ENCODE data around the gene TNS1. TPM values are rescaled to one million over a fixed set of nuclear protein-coding genes. Genes with fewer than 3 reads are reported as not detected.

Gene TNS1
- total RNA-seq, 1 experiment from 2014 or later: 6.2 TPM

- Histone ChIP-seq H3K36me3 (ENCODE audit: control insufficient read depth in 1 of 2, insufficient read depth in 2 of 2, low read length in 2 of 2) (no peaks in the 10 kb centered on the region), H3K27ac (ENCODE audit: low read depth, low read length) (no peak overlapping the region), H2AFZ (ENCODE audit: low read depth, low read length, poor library complexity, severe bottlenecking) (no peak overlapping the region), H3K4me3 (replicated peaks in 1 of 2; ENCODE audit: low read depth in 1 of 2, low read length in 2 of 2) (no peak overlapping the region), H3K9me2 (ENCODE audit: insufficient read depth) (no peaks in the 10 kb centered on the region), H3K79me2 (ENCODE audit: insufficient read depth, low read length) (no peaks in the 10 kb centered on the region), H4K20me1 (ENCODE audit: insufficient read depth) (no peaks in the 10 kb centered on the region), H3K9me3 (ENCODE audit: control insufficient read depth in 1 of 2, insufficient read depth in 1 of 2, low read depth in 1 of 2, low read length in 2 of 2) (no peaks in the 10 kb centered on the region), H3K9ac (ENCODE audit: low read length) (no peak overlapping the region), H3K4me2 (ENCODE audit: low read length) (no peak overlapping the region), H3K4me1 (ENCODE audit: control insufficient read depth in 1 of 2, insufficient read depth in 2 of 2, low read length in 2 of 2) (peaks cover 10 to 27% of the 10 kb centered on the region in 2 experiments), H3K27me3 (ENCODE audit: insufficient read depth, low read length) (no peaks in the 10 kb centered on the region)
- TF ChIP-seq POLR2AphosphoS5 (IDR thresholded peaks at IDR 0.05; ENCODE audit: low read depth, low read length): no peak
- no peak for TF ChIP-seq EZH2 (IDR thresholded peaks at IDR 0.05)
- no peak for TF ChIP-seq POLR2A (IDR thresholded peaks at IDR 0.05; ENCODE audit: borderline replicate concordance, extremely low read depth, insufficient read depth, insufficient read length)
- TF ChIP-seq CBX3 (IDR thresholded peaks at IDR 0.05; ENCODE audit: low read depth): no peak
- CTCF ChIA-PET: no interaction called here
- BruUV-seq (replicated peaks): no TSS peak
- intact Hi-C loops (cut with micrococcal nuclease): no loop called here
- no peak for ATAC-seq
- DNase-seq (ENCODE audit: low read depth, low spot score): no peak
- POLR2A ChIA-PET: no interaction called here
- RAD21 ChIA-PET (ENCODE audit: low non-redundant PET in 1 of 2, low total read pairs in 2 of 2, uncharacterized antibody in 2 of 2, unreplicated experiment in 2 of 2): no interaction called here
Measured at GRCh38 chr2:218003281-218003944, 618 bp upstream of the TNS1 start.

- CTCF ChIA-PET: interaction anchor here (0.7 kb wide), 1 partner anchor 8 kb away, joined by 3 read pairs; no protein-coding TSS in a partner anchor
- BruUV-seq (replicated peaks): no TSS peak
- no peak overlapping the region for H2AFZ ChIP-seq (ENCODE audit: low read depth, low read length, poor library complexity, severe bottlenecking)
- H3K9me3 ChIP-seq (ENCODE audit: control insufficient read depth in 1 of 2, insufficient read depth in 1 of 2, low read depth in 1 of 2, low read length in 2 of 2): no peaks in the 10 kb centered on the region
- H3K4me1 ChIP-seq (ENCODE audit: control insufficient read depth in 1 of 2, insufficient read depth in 2 of 2, low read length in 2 of 2): peaks cover 9 to 17% of the 10 kb centered on the region in 2 experiments
- H3K27me3 ChIP-seq (ENCODE audit: insufficient read depth, low read length): no peaks in the 10 kb centered on the region
- H4K20me1 ChIP-seq (ENCODE audit: insufficient read depth): no peaks in the 10 kb centered on the region
- H3K4me3 ChIP-seq (replicated peaks in 1 of 2; ENCODE audit: low read depth in 1 of 2, low read length in 2 of 2): no peak overlapping the region
- DNase-seq (ENCODE audit: low read depth, low spot score) (no peak), ATAC-seq (no peak)
- intact Hi-C loops (cut with micrococcal nuclease): no loop called here
- no peaks in the 10 kb centered on the region for H3K79me2 ChIP-seq (ENCODE audit: insufficient read depth, low read length)
- TF ChIP-seq FOSL1 (IDR thresholded peaks at IDR 0.05; ENCODE audit: low read depth) (no peak), TCF7L2 (IDR thresholded peaks at IDR 0.05; ENCODE audit: borderline replicate concordance, extremely low read depth, insufficient read depth, insufficient read length) (no peak), EGR1 (IDR thresholded peaks at IDR 0.05; ENCODE audit: low read depth) (no peak), SRF (IDR thresholded peaks at IDR 0.05; ENCODE audit: low read depth) (no peak), MAX (IDR thresholded peaks at IDR 0.05) (no peak), POLR2A (IDR thresholded peaks at IDR 0.05; ENCODE audit: borderline replicate concordance, extremely low read depth, insufficient read depth, insufficient read length) (no peak), ATF3 (IDR thresholded peaks at IDR 0.05) (no peak), JUND (IDR thresholded peaks at IDR 0.05) (no peak), YY1 (IDR thresholded peaks at IDR 0.05; ENCODE audit: extremely low read depth, insufficient replicate concordance, low read depth, low read length) (no peak), POLR2AphosphoS5 (IDR thresholded peaks at IDR 0.05; ENCODE audit: low read depth, low read length) (no peak), SIN3A (IDR thresholded peaks at IDR 0.05; ENCODE audit: low read depth) (no peak), ZBTB33 (IDR thresholded peaks at IDR 0.05; ENCODE audit: extremely low read depth, insufficient replicate concordance, low read length) (no peak)
- H3K27ac ChIP-seq (ENCODE audit: low read depth, low read length): no peak overlapping the region
- RAD21 ChIA-PET (ENCODE audit: low non-redundant PET in 1 of 2, low total read pairs in 2 of 2, uncharacterized antibody in 2 of 2, unreplicated experiment in 2 of 2): no interaction called here
- no peaks in the 10 kb centered on the region for H3K36me3 ChIP-seq (ENCODE audit: control insufficient read depth in 1 of 2, insufficient read depth in 2 of 2, low read length in 2 of 2)
- POLR2A ChIA-PET: no interaction called here
- no peaks in the 10 kb centered on the region for H3K9me2 ChIP-seq (ENCODE audit: insufficient read depth)
- no peak overlapping the region for H3K9ac ChIP-seq (ENCODE audit: low read length)
- no peak overlapping the region for H3K4me2 ChIP-seq (ENCODE audit: low read length)
Measured at GRCh38 chr2:218002143-218002844, 501 bp downstream of the TNS1 start.

All from HCT116 (cell line).